LNCaP clone FGC (cell line): ENCODE results near the gene PNCK.
"Not testable (repeated sequence)": the region's sequence is repeated elsewhere in the genome, so short reads cannot be mapped to it uniquely, and the experiment has no call there.

Experiments used
- DNase-seq: peaks from one replicate; pipeline ENCODE4 v3.0.0-alpha.2; 2011; ENCODE audit warnings: low read depth
- H3K4me3 ChIP-seq: 2 replicates; pipeline ENCODE4 v1.5.1; 2011; ENCODE audit warnings: mild to moderate bottlenecking, low read depth, low read length, control low read depth
- TF ChIP-seq, protein P1 (sequence below): IDR thresholded peaks from 2 replicates; pipeline ENCODE4 v1.5.1; 2012; ENCODE audit warnings: mild to moderate bottlenecking; ENCODE audit not compliant: control insufficient read depth, insufficient read depth; ENCODE audit errors: extremely low read depth

PNCK gene

DNA sequence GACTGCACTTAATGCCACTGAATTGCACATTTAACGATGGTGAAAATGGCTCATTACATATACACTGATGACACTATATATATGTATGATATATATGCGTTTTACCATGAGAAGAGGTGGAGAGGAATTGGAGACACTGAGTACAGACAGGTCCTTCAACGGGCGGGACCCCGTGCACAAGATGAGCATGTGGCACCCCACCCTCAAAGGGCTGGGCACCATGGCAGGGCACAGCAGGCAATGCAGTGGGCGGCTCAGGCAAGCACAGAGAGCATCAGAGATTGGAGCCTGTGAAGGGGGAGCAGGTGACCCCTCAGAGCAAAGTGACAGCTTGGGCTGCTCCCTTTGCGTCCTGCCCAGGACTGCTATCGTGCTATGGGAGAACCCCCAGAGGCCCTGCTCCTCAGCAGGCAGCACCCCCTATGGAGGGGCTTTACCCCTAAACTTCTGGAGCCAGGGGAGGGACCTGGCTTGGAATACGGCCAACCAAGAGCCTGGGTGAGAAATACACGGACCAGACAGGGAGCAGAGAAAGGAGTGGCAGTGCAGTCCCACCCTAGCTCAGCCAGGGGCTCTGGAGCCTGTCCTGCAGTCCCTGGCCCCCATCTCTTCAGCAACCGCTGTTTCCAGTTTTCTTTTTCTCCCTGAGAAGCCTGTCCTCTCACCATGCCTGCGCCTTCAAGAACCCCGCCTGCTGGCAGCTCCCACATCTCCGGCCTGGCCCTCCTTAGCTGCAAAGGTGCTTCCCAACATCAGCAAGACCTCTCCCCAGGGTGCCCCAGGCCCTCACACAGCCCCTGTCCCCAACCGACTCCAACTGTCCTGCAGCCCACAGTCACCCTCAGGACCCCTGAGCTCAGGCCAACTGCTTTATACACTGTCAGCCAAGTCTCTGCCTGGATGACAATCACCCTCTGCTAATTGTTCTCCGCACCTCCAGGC is 24.6 kb upstream of the PNCK start:
- TF ChIP-seq, protein P1, sequence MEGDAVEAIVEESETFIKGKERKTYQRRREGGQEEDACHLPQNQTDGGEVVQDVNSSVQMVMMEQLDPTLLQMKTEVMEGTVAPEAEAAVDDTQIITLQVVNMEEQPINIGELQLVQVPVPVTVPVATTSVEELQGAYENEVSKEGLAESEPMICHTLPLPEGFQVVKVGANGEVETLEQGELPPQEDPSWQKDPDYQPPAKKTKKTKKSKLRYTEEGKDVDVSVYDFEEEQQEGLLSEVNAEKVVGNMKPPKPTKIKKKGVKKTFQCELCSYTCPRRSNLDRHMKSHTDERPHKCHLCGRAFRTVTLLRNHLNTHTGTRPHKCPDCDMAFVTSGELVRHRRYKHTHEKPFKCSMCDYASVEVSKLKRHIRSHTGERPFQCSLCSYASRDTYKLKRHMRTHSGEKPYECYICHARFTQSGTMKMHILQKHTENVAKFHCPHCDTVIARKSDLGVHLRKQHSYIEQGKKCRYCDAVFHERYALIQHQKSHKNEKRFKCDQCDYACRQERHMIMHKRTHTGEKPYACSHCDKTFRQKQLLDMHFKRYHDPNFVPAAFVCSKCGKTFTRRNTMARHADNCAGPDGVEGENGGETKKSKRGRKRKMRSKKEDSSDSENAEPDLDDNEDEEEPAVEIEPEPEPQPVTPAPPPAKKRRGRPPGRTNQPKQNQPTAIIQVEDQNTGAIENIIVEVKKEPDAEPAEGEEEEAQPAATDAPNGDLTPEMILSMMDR: no peak
- DNase-seq: no peak
- H3K4me3 ChIP-seq: no peak overlapping the region

DNA sequence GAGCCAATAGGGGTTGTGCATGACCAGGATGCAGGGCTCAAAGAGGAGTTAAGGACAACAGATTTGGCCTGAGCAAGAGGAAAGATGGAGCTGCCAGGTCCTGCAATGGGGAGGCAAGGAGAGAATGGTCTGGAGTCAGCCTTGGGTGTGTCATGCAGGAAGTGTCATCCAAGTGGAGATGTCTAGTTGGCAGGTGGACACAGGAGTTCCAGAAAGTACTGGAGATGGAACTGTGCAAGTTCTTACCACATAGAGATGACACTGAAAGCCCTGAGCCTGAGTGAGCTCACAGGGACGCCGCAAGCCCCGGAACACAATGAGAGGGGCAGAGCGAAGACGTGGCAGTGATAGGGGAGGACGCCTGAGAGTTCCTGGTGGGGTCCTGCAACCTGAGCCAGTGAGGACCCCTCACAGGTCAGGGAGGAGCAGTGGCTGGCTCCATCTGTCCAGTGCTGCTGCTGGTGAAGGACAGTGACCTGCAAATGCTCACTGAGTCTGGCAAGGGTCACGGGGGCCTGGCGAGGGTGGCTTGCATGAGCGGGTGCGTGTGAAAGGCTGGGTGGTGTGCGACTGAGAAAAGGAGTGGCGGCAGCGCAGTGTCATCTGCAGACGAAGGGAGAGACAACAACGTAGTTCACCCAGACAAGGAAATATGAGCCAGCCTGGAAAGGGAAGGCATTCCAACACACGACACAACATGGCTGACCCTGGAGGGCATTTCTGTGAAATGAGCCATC is 23.5 kb upstream of the PNCK start:
- DNase-seq, H3K4me3 ChIP-seq: not testable (repeated sequence)

DNA sequence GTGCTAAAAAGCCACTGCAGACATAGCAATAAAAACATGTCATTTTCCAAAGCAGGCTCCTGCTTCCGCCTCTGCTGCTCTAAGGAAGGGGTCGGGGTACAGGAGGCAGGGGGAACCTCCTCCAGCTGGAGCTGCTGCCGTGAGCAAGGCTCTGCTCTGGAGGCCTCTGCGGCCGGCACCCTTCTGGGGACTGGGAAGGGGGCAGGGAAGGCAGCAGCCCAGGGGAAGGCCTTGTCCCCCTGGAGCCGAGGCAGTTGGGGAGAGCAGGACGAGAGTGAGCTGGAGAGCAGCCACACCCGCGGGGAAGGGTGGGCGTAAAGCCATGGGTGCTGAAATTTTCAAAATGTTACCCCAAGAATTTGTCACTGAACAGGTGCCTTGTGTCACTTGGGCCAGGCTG is 22.9 kb upstream of the PNCK start:
- DNase-seq, H3K4me3 ChIP-seq: not testable (repeated sequence)

DNA sequence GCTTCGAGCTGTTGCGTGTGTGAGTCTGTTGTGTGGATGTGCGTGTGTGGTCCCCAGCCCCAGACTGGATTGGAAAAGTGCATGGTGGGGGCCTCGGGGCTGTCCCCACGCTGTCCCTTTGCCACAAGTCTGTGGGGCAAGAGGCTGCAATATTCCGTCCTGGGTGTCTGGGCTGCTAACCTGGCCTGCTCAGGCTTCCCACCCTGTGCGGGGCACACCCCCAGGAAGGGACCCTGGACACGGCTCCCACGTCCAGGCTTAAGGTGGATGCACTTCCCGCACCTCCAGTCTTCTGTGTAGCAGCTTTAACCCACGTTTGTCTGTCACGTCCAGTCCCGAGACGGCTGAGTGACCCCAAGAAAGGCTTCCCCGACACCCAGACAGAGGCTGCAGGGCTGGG is 22.5 kb upstream of the PNCK start:
- no peak overlapping the region for H3K4me3 ChIP-seq
- TF ChIP-seq, protein P1: no peak
- DNase-seq: no peak

DNA sequence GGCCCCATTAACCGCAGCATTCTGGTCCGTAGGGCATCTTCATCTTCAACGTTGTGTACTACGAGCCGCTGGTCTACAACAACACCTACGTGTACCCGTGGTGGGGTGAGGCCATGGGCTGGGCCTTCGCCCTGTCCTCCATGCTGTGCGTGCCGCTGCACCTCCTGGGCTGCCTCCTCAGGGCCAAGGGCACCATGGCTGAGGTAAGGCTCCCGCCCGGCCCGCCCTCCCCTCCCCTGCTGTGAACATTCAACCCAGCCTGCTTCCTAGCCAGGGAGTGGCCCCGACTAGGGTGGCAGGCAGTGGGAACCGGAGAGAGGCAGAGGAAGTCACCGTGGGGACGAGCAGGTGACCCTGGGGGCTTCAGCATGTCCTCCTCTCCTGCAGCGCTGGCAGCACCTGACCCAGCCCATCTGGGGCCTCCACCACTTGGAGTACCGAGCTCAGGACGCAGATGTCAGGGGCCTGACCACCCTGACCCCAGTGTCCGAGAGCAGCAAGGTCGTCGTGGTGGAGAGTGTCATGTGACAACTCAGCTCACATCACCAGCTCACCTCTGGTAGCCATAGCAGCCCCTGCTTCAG is 21.2 kb upstream of the PNCK start:
- DNase-seq: no peak
- H3K4me3 ChIP-seq: no peak overlapping the region
- TF ChIP-seq, protein P1: no peak

DNA sequence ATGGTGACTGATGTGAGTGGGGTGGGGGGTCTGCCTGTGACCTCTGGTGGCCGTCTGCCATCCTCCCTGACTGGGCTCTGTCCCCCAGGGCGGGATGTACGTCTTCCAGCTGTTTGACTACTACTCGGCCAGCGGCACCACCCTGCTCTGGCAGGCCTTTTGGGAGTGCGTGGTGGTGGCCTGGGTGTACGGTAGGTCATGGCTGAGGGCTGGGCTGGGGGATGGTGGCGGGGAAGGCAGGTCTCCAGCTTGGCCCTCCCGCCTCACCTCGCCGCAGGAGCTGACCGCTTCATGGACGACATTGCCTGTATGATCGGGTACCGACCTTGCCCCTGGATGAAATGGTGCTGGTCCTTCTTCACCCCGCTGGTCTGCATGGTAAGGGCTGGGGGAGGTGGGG is 20.6 kb upstream of the PNCK start:
- H3K4me3 ChIP-seq, DNase-seq: not testable (repeated sequence)

DNA sequence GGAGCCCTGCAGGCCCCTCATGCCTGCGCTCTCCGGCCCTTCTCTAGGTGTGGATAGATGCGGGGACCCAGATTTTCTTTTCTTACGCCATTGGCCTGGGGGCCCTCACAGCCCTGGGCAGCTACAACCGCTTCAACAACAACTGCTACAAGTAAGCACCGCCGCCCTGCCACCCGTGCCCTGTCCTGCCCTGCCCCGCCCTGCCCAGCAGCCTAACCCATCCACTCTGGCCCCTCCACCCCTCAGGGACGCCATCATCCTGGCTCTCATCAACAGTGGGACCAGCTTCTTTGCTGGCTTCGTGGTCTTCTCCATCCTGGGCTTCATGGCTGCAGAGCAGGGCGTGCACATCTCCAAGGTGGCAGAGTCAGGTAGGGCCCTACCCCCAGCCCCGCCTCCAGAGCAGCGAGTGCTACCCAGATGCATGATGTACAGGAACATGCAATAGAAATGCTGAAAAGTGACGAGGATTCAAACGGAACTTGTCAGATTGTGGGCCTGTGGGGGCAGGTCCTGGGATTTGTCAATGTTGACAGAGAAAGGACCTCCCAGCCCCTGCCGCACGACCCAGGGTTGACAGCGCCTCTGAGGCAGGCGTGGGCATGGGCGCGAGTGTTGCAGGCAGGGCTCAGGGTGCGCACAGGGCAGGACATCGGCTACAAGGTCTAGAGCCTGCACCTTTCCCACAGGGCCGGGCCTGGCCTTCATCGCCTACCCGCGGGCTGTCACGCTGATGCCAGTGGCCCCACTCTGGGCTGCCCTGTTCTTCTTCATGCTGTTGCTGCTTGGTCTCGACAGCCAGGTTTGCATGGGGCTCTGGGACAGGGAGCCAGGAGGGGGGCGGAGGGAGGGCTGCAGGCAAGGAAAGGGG is 19.8 kb upstream of the PNCK start:
- H3K4me3 ChIP-seq: no peak overlapping the region
- TF ChIP-seq, protein P1: no peak

More for the DNA sequence above, 19.8 kb upstream of the PNCK start:
- DNase-seq: no peak
